Muscle of arm (tissue), 14 donors: ENCODE measurements around the gene PRKCA. TPM values are rescaled to one million over a fixed set of nuclear protein-coding genes. Genes with fewer than 3 reads are reported as not detected.
"Not testable (repeated sequence)": the region's sequence is repeated elsewhere in the genome, so short reads cannot be mapped to it uniquely, and the experiment has no call there.

Experiments used
- DNase-seq: peaks from one replicate; pipeline ENCODE4 v3.0.0-alpha.2; 2013
- long read RNA-seq, 11 donors: transcript quantifications; one replicate each; lab custom pipeline, GENCODE V29; 2026
- polyA plus RNA-seq, 12 donors: library from polyadenylated mRNA; unstranded; fragments of 120-200 nt; gene quantifications; one replicate each; pipeline ENCODE4 v1.2.1, GENCODE V29; 2013; ENCODE audit not compliant: insufficient read length in 12 of 12

The PRKCA gene
- polyA plus RNA-seq, result 1 to 10 TPM in 11 of 12 donors, not detected in 1; 2.5 to 9.1 (median 3.4) TPM
- long read RNA-seq, donor 1, partial matches to known transcripts, result 12 of 12 reads
- long read RNA-seq, donor 1, other reads (novel, unspliced or antisense), result 0 of 12 reads
- long read RNA-seq, donor 2, result 0 reads
- long read RNA-seq, donor 3, result 0 reads
- long read RNA-seq, donor 4, result 0 reads
- long read RNA-seq, donor 5, full-length matches to known transcripts, result 1 of 1 reads
- long read RNA-seq, donor 5, partial matches to known transcripts, result 0 of 1 reads
- long read RNA-seq, donor 5, other reads (novel, unspliced or antisense), result 0 of 1 reads
- long read RNA-seq, donor 6, result 0 reads
- long read RNA-seq, donor 7, result 0 reads
- long read RNA-seq, donor 8, result 0 reads
- long read RNA-seq, donor 9, result 0 reads
- long read RNA-seq, donor 10, result 0 reads
- long read RNA-seq, donor 11, result 0 reads

GRCh38 chr17:66301864-66302741 lies at the start of gene PRKCA:
PRKCA (plus strand) TSS chr17:66302613.
- DNase-seq, result peak; percentile 41

DNA sequence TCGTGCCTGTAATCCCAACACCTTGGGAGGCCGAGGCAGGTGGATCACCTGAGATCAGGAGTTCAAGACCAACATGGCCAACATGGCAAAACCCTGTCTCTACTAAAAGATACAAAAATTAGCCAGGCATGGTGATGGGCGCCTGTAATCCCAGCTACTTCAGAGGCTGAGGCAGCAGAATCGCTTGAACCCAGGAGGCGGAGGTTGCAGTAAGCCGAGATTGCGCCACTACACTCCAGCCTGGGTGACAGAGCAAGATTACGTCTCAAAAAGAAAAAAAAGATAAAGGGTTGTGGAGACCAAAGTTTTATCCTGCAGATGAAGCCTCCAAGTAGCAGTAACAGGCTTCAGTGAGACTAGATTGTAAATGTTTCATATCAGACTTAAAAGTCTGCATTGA lies 49.0 kb upstream of the PRKCA start:
- not testable (repeated sequence) for DNase-seq

DNA sequence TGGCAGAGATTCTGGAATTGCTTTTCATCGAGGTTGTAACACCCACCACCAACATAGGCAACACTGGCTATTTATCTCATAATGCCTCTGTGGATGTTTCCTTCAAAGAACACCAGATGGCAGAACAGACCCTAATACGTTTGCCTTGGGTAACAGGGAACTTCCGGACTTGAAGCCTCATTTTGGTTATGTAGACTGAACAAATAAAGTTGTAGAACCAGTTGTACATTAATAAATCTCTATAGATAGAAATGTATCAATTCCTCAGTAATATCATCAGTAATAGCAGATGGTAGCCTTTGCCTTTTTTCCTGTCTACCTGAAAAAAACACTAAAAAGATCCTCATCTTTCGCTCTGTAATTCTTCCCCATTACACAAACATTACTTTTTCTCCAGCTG lies 47.3 kb upstream of the PRKCA start:
- DNase-seq, result peak; percentile 70

DNA sequence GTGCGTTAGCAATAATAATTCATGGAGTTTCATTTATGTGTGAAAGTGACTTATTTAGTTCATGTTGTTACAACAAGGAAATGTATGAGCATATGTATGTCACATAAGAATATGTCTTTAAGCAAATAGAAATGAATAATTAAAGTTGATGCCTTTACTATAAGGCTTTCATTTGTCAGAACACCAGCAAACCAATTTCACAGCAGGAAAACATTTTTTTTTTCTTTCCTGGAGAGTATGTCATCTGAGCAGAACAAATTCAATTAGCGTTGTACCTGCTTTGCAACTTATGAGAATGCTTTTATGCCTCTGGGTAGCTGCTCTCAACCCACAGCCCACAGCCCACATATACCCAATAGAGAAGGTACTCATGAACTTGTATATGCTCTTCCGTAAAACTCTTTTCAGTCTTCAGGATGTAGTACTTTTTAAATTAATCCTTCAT lies 46.9 kb upstream of the PRKCA start:
- no peak for DNase-seq

- DNase-seq, result no peak
Observed at GRCh38 chr17:66260275-66260674, 42.1 kb upstream of the PRKCA start.

DNA sequence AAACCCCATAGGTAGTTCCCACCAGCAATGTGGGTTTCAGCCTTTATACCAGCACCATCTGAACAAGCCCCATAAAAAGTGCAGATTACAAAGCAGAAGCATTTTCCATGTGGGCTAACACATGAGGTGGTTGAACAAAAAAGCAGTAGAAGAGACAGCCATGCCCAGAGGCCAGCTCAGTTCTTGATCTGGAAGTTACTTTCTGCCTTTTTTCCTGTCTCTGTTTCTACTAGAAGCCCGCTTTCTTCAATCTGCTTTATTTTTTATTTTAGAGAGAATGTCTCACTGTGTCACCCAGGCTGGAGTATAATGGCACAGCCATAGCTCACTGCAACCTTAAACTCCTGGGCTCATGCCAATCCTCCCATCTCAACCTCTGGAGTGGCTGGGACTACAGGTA lies 41.7 kb upstream of the PRKCA start:
- DNase-seq, result no peak

- DNase-seq, result no peak
Observed at GRCh38 chr17:66262767-66263166, 39.6 kb upstream of the PRKCA start.

DNA sequence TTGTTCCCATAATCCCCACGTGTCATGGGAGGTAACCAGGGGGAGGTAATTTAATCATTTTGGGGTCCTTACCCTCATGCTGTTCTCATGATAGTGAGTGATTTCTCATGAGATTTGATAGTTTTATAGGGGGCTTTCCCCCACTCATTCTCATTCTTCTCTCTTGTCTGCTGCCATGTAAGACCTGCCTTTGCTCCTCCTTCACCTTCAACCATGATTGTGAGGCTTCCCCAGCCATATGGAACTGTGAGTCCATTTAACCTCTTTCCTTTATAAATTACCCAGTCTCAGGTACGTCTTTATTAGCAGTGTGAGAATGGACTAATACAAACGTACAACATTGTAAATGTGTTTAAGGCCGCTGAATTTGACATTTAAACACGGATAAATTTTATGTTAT lies 37.7 kb upstream of the PRKCA start:
- DNase-seq, result no peak

DNA sequence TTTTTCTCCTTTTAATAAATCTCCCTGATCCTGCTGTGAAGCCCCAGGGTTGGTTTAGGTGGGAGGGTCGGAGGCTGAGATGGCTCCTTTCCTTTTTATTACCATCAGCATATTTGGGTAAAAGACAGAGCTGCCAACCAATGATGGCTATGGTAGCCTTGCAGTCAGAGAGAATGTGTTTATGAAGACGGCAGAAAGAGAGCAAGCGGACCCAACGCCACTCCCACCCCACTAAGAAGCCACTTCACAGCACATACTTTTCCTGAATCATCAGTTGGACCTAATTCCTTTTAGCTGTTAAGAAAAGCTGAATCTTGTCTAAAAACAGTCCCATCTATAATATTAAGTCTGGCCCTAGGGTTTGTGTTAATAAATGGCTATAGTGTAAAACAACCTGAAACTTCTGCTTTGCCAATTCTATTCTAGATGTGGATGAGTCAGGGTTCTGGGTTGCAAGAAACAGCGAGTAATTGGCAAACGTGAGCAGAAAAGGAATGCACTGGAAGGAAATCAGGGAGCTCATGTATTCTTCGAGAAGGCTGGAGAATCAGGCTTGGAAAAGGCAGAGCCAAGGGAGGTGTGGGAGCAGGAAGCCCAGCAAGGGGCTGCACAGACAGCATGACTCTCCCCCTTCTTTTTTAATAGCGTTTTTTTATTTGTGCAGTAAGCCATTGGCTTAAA lies 34.0 kb upstream of the PRKCA start:
- DNase-seq, result peak; percentile 30

DNA sequence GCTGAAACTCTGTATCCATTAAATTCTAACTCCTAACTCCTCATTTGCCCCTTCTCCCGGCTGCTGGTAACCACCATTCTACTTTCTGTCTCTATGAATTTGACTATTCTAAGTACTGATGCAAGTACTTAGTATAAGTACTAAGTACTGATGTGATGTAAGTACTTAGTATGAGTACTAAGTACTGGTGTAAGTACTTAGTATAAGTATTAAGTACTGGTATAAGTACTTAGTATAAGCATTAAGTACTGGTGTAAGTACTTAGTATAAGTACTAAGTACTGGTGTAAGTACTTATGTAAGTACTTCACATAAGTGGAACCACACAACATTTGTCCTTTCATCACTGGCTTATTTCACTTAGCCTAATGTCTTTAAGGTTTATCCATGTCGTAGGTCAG lies 32.3 kb upstream of the PRKCA start:
- no peak for DNase-seq

DNA sequence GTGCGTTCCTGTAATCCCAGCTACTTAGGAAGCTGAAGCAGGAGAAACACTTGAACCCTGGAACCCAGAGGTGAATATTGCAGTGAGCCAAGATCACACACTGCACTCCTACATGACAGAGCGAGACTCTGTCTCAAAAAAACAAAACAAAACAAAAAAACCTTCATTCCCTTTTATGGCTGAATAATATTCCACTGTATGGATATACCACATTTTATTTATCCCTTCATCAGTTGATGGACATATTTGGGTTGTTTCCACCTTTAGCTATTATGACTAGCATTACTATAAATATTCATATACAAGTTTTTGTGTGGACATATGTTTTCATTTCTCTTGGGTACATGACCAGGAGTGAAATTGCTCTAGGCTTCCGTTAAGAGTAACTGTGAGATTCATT lies 30.9 kb upstream of the PRKCA start:
- no peak for DNase-seq

- DNase-seq, result peak; percentile 57
Observed at GRCh38 chr17:66272811-66273585, 29.4 kb upstream of the PRKCA start.

GRCh38 chr17:66273586-66273848 lies 28.9 kb upstream of the PRKCA start:
- no peak for DNase-seq

DNA sequence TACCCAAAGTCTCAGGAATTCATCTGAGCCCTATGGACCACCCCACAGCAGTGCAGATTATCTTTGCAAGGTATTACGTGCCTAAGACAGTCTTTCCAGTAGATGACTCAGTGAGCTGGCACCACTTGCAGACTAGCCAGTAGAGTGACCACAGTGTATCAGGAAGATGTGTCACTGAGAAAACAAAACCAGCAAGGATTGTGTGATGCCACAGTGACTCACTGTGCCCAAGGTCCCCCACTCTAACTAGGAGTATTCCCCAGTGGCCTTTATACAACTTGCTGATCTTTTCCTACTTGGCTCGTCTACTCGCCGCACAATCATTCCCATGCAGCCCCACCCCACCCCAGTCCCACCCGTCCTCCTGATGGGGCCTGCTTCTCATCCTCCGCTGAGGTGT lies 26.8 kb upstream of the PRKCA start:
- no peak for DNase-seq

DNA sequence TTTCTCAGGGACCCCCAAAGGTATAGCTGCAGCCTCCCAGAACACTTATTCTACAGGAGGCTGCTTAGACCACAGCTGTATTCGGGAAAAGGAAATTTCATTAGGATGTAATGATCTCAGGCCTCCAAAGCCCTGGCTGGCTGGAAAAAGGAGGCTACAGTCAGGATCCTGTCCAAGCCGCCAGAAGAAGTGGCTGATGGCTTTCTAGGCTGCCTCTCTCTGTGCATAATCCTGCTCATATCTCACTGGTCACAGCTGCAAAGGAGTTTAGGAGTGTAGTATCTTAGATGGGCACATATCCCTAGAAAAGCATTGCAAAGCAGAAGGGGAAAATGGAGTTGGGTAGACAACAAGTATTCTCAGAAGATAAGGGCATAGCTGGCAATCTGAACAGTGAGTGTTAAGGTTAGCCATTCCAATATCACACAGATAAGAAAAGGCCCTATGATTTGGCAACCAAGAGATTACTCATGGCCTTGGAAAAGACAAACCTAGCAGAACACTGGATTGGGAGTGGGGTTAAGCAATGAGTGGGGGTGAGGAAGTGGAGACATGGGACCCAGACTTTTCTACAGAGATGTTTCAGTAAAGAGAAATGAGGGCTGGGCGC lies 26.0 kb upstream of the PRKCA start:
- peak; percentile 22 for DNase-seq

- DNase-seq, result no peak
Observed at GRCh38 chr17:66277191-66277590, 25.2 kb upstream of the PRKCA start.

DNA sequence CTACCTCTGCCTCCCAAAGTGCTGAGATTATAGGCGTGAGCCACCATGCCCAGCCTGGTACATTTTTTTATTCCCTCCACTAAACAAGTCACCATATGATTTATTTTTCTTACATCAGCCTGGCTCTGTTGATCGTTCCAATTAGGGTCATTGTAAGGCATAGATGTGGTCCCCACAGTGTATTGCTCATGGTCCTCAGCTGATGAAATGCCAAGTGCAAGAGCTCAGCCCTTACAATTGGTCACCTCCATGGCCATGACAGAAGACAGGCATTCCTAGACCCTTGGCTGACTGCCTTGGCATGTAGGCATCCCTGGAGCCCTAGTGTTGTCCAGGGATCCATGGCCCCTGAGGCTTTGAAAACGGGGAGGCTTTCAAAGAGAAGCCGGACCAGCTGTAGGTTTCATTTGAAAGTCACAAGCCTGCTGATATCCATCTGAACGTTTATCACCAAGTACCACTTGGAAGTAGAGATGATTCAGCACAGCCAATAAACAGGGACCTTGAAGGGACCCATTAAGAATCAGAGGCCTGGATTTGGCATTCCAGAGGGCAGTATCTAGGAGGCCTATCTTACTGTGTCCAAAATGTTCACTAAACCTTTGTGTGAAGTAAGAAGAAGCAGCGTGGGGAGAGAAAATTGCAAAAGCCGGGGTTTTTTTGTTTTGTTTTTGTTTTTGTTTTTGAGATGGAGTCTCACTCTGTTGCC lies 20.6 kb upstream of the PRKCA start:
- DNase-seq, result no peak

- DNase-seq, result no peak
Observed at GRCh38 chr17:66283296-66283934, 19.0 kb upstream of the PRKCA start.

- DNase-seq, result no peak
Observed at GRCh38 chr17:66283971-66284370, 18.4 kb upstream of the PRKCA start.

DNA sequence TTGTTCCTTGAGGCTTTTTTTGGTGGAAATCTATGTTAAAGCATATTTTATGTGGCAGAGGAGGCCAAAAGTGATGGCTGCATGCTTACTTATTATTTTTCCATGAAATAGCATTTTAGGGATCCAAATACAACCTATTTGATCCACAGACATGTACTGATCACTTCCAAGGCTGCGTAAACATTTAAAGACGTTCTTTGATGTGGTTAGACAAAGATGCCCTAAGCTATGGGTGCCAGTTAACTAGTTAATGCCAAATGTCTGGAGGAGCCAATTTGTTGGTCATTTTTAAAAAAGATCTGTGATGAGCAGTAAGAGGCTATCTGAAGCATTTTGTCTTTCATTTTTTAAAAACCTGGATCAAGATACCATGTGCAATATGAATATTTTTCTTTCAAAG lies 17.3 kb upstream of the PRKCA start:
- no peak for DNase-seq
